NOMO-1 treated with DMSO at 0.1 percent for 48 hours (cell line): Measurements from ENCODE around the gene PAX9.
"Not testable (repeated sequence)": the region's sequence is repeated elsewhere in the genome, so short reads cannot be mapped to it uniquely, and the experiment has no call there.

Experiments used
- DNase-seq: peaks from one replicate; lab custom pipeline; 2025; ENCODE audit not compliant: unreplicated experiment; lab: John Stamatoyannopoulos, UW

Gene PAX9

GRCh38 chr14:36672095-36672494, 10.4 kb downstream of the PAX9 start:
- no peak for DNase-seq

- no peak for DNase-seq
Measured at GRCh38 chr14:36674659-36675058, 13.0 kb downstream of the PAX9 start.

- no peak for DNase-seq
Measured at GRCh38 chr14:36675581-36675980, 13.9 kb downstream of the PAX9 start.

- DNase-seq = no peak
Measured at GRCh38 chr14:36676236-36676635, 14.6 kb downstream of the PAX9 start.

GRCh38 chr14:36682338-36682737, 20.7 kb downstream of the PAX9 start:
- DNase-seq = no peak

GRCh38 chr14:36683083-36683724, 21.5 kb downstream of the PAX9 start:
- DNase-seq = no peak

GRCh38 chr14:36684946-36685345, 23.3 kb downstream of the PAX9 start:
- no peak for DNase-seq

- DNase-seq = no peak
Measured at GRCh38 chr14:36690311-36691040, 28.8 kb downstream of the PAX9 start.

- DNase-seq = not testable (repeated sequence)
Measured at GRCh38 chr14:36699420-36699819, 37.8 kb downstream of the PAX9 start.

GRCh38 chr14:36700651-36701050, 39.0 kb downstream of the PAX9 start:
- no peak for DNase-seq

GRCh38 chr14:36701132-36701531, 39.5 kb downstream of the PAX9 start:
- no peak for DNase-seq

- DNase-seq = no peak
Measured at GRCh38 chr14:36702474-36702873, 40.8 kb downstream of the PAX9 start.

GRCh38 chr14:36707570-36707969, 45.9 kb downstream of the PAX9 start:
- DNase-seq = no peak

- DNase-seq = no peak
Measured at GRCh38 chr14:36713960-36714703, 52.5 kb downstream of the PAX9 start.

- no peak for DNase-seq
Measured at GRCh38 chr14:36716614-36717184, 55.0 kb downstream of the PAX9 start.

GRCh38 chr14:36717363-36717762, 55.7 kb downstream of the PAX9 start:
- DNase-seq = no peak

GRCh38 chr14:36718216-36718615, 56.6 kb downstream of the PAX9 start:
- no peak for DNase-seq

- DNase-seq = no peak
Measured at GRCh38 chr14:36719823-36720222, 58.2 kb downstream of the PAX9 start.

GRCh38 chr14:36720657-36721056, 59.0 kb downstream of the PAX9 start:
- no peak for DNase-seq

GRCh38 chr14:36721877-36722276, 60.2 kb downstream of the PAX9 start:
- DNase-seq = no peak

- DNase-seq = no peak
Measured at GRCh38 chr14:36723530-36723929, 61.9 kb downstream of the PAX9 start.

GRCh38 chr14:36724162-36724561, 62.5 kb downstream of the PAX9 start:
- DNase-seq = no peak
